HFFc6 (cell line): Measurements from ENCODE around the gene STRADB. TPM values are rescaled to one million over a fixed set of nuclear protein-coding genes. Genes with fewer than 3 reads are reported as not detected.

Experiments
- DNase-seq: peaks from one replicate; pipeline ENCODE4 v3.0.0-alpha.2; 2018
- H3K27ac Mint-ChIP-seq: 2 replicates; pipeline ENCODE4 v1.8.0; 2020; ENCODE audit warnings: mild to moderate bottlenecking, mixed read lengths
- H3K27me3 Mint-ChIP-seq: 2 replicates; pipeline ENCODE4 v1.8.0; 2021; ENCODE audit warnings: mild to moderate bottlenecking, moderate library complexity, mixed read lengths; ENCODE audit not compliant: insufficient read depth
- H3K36me3 Mint-ChIP-seq: 2 replicates; pipeline ENCODE4 v1.8.0; 2021; ENCODE audit warnings: low read depth, mixed read lengths
- H3K4me1 Mint-ChIP-seq: 2 replicates; pipeline ENCODE4 v1.8.0; 2020; ENCODE audit warnings: low read depth, mixed read lengths
- H3K4me3 Mint-ChIP-seq: 2 replicates; pipeline ENCODE4 v1.8.0; 2020; ENCODE audit warnings: mild to moderate bottlenecking, moderate library complexity, mixed read lengths
- H3K9me3 Mint-ChIP-seq: 2 replicates; pipeline ENCODE4 v1.8.0; 2020; ENCODE audit warnings: mild to moderate bottlenecking, mixed read lengths
- CTCF ChIP-seq: fragments of 200-600 bp; sonication (generic); IDR thresholded peaks from 2 replicates; pipeline ENCODE4 v1.5.0; 2021; ENCODE audit warnings: antibody characterized with exemption, mild to moderate bottlenecking
- total RNA-seq, 6 experiments: library from RNA; stranded (reverse); fragmentation: NEBNext Ultra II Directional; extraction: Animal tissue kit (Norgen Biotek cat#: 25700); gene quantifications; 2 replicates in 1 of 6; 3 replicates in 5 of 6; pipeline ENCODE4 v1.2.3, GENCODE V29; 2021

Gene STRADB
- total RNA-seq, 6 experiments from 2014 or later, result 37.7 to 51.0 (median 43.5) TPM

- no peak for TF ChIP-seq CTCF
- H3K4me1 Mint-ChIP-seq, result peaks cover 19% of the 10 kb centered on the region
- no peak overlapping the region for H3K4me3 Mint-ChIP-seq
- DNase-seq, result no peak
- H3K27me3 Mint-ChIP-seq, result 0 out of 2 replicates have a peak, but pooled peaks cover 2% of the 10 kb centered on the region
- no peaks in the 10 kb centered on the region for H3K9me3 Mint-ChIP-seq
- H3K36me3 Mint-ChIP-seq, result no peaks in the 10 kb centered on the region
- H3K27ac Mint-ChIP-seq, result no peak overlapping the region
These were observed 61.7 kb downstream of the STRADB start for GRCh38 chr2:201513271-201513670.

GRCh38 chr2:201515573-201516246 is 64.2 kb downstream of the STRADB start:
- H3K27ac Mint-ChIP-seq, result no peak overlapping the region
- H3K36me3 Mint-ChIP-seq, result peaks cover 15% of the 10 kb centered on the region
- no peak for DNase-seq
- H3K9me3 Mint-ChIP-seq, result peaks cover 4% of the 10 kb centered on the region
- H3K27me3 Mint-ChIP-seq, result 0 out of 2 replicates have a peak, but pooled peaks cover 2% of the 10 kb centered on the region
- H3K4me3 Mint-ChIP-seq, result no peak overlapping the region
- peaks cover 40% of the 10 kb centered on the region for H3K4me1 Mint-ChIP-seq
- TF ChIP-seq CTCF, result no peak

DNA sequence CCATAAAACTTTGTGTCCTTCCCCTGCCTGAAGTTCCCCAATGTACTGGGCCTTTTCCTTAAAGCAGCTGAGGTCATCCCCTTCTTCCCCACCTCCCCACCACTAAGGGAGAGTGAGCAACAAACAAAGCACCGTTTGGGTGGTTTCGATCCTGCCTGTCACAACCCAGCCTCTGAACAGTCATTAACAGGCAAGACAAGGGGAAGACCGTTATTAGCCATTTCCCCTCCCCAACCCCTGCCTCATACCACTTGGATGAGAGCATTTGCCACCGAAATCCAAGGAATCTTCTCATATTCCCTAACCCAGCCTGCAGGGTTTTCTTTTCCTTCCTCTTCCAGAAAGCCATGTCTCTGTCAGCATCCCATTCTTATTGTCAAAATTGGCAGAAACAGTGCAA is 65.6 kb downstream of the STRADB start:
- Mint-ChIP-seq H3K27ac (peak overlapping the region; percentile 86), H3K9me3 (peaks cover 9% of the 10 kb centered on the region), H3K36me3 (peaks cover 29% of the 10 kb centered on the region), H3K4me1 (peaks cover 53% of the 10 kb centered on the region), H3K27me3 (0 out of 2 replicates have a peak, but pooled peaks cover 2% of the 10 kb centered on the region), H3K4me3 (peak overlapping the region; percentile 67)
- no peak for TF ChIP-seq CTCF
- peak; percentile 43 for DNase-seq

- Mint-ChIP-seq H3K27me3 (0 out of 2 replicates have a peak, but pooled peaks cover 2% of the 10 kb centered on the region), H3K4me1 (peaks cover 71% of the 10 kb centered on the region), H3K4me3 (no peak overlapping the region), H3K36me3 (peaks cover 55% of the 10 kb centered on the region), H3K27ac (peak overlapping the region; percentile 46; the same call in 1 of the 2 replicates), H3K9me3 (peaks cover 24% of the 10 kb centered on the region)
- TF ChIP-seq CTCF, result no peak
- peak; percentile 12 for DNase-seq
These were observed 68.7 kb downstream of the STRADB start for GRCh38 chr2:201520201-201520600.

GRCh38 chr2:201522965-201523364 is 71.4 kb downstream of the STRADB start:
- DNase-seq, result no peak
- Mint-ChIP-seq H3K4me1 (peaks cover 51% of the 10 kb centered on the region), H3K9me3 (peaks cover 52% of the 10 kb centered on the region), H3K27me3 (no peaks in the 10 kb centered on the region), H3K27ac (peak overlapping the region; percentile 42; the same call in 1 of the 2 replicates), H3K4me3 (no peak overlapping the region), H3K36me3 (peaks cover 80% of the 10 kb centered on the region)
- TF ChIP-seq CTCF, result no peak
